ENCODE results near the gene SYT14.

GRCh38 chr1:209945377-209945776, 7.4 kb downstream of the SYT14 start:
- no peak for TF ChIP-seq CTCF (IDR thresholded peaks at IDR 0.05; ENCODE audit: poor library complexity, severe bottlenecking)
- no peak for TF ChIP-seq EZH2 (IDR thresholded peaks at IDR 0.05; ENCODE audit: borderline replicate concordance, insufficient read depth, low read length, poor library complexity, severe bottlenecking)
- no peak for TF ChIP-seq POLR2AphosphoS5 (IDR thresholded peaks at IDR 0.05)
- no peak for TF ChIP-seq REST (IDR thresholded peaks at IDR 0.05; ENCODE audit: borderline replicate concordance)
- no peak for TF ChIP-seq MXI1 (conservative IDR thresholded peaks at IDR 0.05; ENCODE audit: poor library complexity, severe bottlenecking)
- TF ChIP-seq TAF1 (IDR thresholded peaks at IDR 0.05; ENCODE audit: low read depth): no peak
- TF ChIP-seq RAD21 (conservative IDR thresholded peaks at IDR 0.05): no peak

Data from neural cell (in vitro differentiated cells).